AG04449 (cell line): ENCODE measurements around the gene TSEN2.
"Not testable (repeated sequence)": the region's sequence is repeated elsewhere in the genome, so short reads cannot be mapped to it uniquely, and the experiment has no call there.

Experiments
- CTCF ChIA-PET: fragments of 350-600 bp; formaldehyde crosslinking; extraction: SDS; loops from one replicate; lab custom pipeline; 2021; ENCODE audit warnings: antibody characterized with exemption; lab: Yijun Ruan, JAX
- POLR2A ChIA-PET: fragments of 400-600, 350-600 bp; formaldehyde crosslinking; extraction: SDS; loops from one replicate; lab custom pipeline; 2020; ENCODE audit warnings: antibody characterized with exemption, inconsistent platforms; lab: Yijun Ruan, JAX
- DNase-seq: peaks from one replicate; pipeline ENCODE4 v3.0.0-alpha.2; 2010; ENCODE audit warnings: low read depth, low spot score
- H3K4me3 ChIP-seq: 2 replicates; pipeline ENCODE4 v1.5.1; 2011; ENCODE audit warnings: low read depth, mild to moderate bottlenecking, control low read depth, low read length
- TF ChIP-seq, protein P1 (sequence below): IDR thresholded peaks from one replicate; pipeline ENCODE4 v1.5.1; 2011; ENCODE audit warnings: mild to moderate bottlenecking, moderate library complexity, low read length, control low read depth, inconsistent platforms; ENCODE audit not compliant: insufficient read depth; ENCODE audit errors: missing control alignments

The TSEN2 gene

GRCh38 chr3:12472796-12473195 is 11.5 kb upstream of the TSEN2 start:
- no peak overlapping the region for H3K4me3 ChIP-seq
- POLR2A ChIA-PET, result no interaction called here
- no peak for DNase-seq
- CTCF ChIA-PET, result interaction anchor here (1.2 to 19.5 kb wide), 3 partner anchors 12 to 333 kb away, joined by 3 to 808 read pairs (median 35); partner anchors contain the start of gene TSEN2
- TF ChIP-seq, protein P1, sequence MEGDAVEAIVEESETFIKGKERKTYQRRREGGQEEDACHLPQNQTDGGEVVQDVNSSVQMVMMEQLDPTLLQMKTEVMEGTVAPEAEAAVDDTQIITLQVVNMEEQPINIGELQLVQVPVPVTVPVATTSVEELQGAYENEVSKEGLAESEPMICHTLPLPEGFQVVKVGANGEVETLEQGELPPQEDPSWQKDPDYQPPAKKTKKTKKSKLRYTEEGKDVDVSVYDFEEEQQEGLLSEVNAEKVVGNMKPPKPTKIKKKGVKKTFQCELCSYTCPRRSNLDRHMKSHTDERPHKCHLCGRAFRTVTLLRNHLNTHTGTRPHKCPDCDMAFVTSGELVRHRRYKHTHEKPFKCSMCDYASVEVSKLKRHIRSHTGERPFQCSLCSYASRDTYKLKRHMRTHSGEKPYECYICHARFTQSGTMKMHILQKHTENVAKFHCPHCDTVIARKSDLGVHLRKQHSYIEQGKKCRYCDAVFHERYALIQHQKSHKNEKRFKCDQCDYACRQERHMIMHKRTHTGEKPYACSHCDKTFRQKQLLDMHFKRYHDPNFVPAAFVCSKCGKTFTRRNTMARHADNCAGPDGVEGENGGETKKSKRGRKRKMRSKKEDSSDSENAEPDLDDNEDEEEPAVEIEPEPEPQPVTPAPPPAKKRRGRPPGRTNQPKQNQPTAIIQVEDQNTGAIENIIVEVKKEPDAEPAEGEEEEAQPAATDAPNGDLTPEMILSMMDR, result no peak

- TF ChIP-seq, protein P1, result no peak
- ChIA-PET POLR2A (no interaction called here), CTCF (interaction anchor here (5.9 to 19.5 kb wide), 2 partner anchors 296 to 334 kb away, joined by 35 to 808 read pairs; no protein-coding TSS in a partner anchor)
- H3K4me3 ChIP-seq, result no peak overlapping the region
- no peak for DNase-seq
Measured at GRCh38 chr3:12473511-12473910, 10.8 kb upstream of the TSEN2 start.

- H3K4me3 ChIP-seq, result no peak overlapping the region
- no peak for DNase-seq
- TF ChIP-seq, protein P1, result no peak
- ChIA-PET CTCF (interaction anchor here (0.9 to 19.5 kb wide), 4 partner anchors 21 to 411 kb away, joined by 4 to 808 read pairs (median 20); no protein-coding TSS in a partner anchor), POLR2A (interaction anchor here (0.8 kb wide), 1 partner anchor 76 kb away, joined by 3 read pairs; no protein-coding TSS in a partner anchor)
Measured at GRCh38 chr3:12476238-12476897, 7.9 kb upstream of the TSEN2 start.

GRCh38 chr3:12477256-12477655 is 7.0 kb upstream of the TSEN2 start:
- H3K4me3 ChIP-seq, result no peak overlapping the region
- POLR2A ChIA-PET, result no interaction called here
- no peak for DNase-seq
- TF ChIP-seq, protein P1, result no peak
- CTCF ChIA-PET, result interaction anchor here (2.4 to 19.5 kb wide), 3 partner anchors 40 to 338 kb away, joined by 10 to 808 read pairs (median 35); no protein-coding TSS in a partner anchor

GRCh38 chr3:12478326-12478725 is 6.0 kb upstream of the TSEN2 start:
- ChIA-PET CTCF (interaction anchor here (0.7 to 19.5 kb wide), 10 partner anchors 9 to 1720 kb away, joined by 3 to 808 read pairs (median 14); no protein-coding TSS in a partner anchor), POLR2A (no interaction called here)
- no peak for DNase-seq
- TF ChIP-seq, protein P1, result no peak
- no peak overlapping the region for H3K4me3 ChIP-seq

- ChIA-PET CTCF (interaction anchor here (0.6 to 19.5 kb wide), 49 partner anchors 9 to 1721 kb away, joined by 3 to 808 read pairs (median 5); partner anchors contain the start of gene TIMP4), POLR2A (interaction anchor here (1.0 to 1.3 kb wide), 2 partner anchors 335 to 342 kb away, joined by 3 to 4 read pairs; no protein-coding TSS in a partner anchor)
- H3K4me3 ChIP-seq, result not testable (repeated sequence)
Measured at GRCh38 chr3:12479198-12479597, 5.1 kb upstream of the TSEN2 start.

More at GRCh38 chr3:12479198-12479597, 5.1 kb upstream of the TSEN2 start:
- not testable (repeated sequence) for DNase-seq
